Uterus (tissue), 2 donors: ENCODE results near the gene RNF186.

ENCODE experiments used
- POLR2A ChIP-seq, 2 donors: fragments of 450-650 bp; IDR thresholded peaks; one replicate each; pipeline ENCODE4 v1.6.1; 2016; ENCODE audit warnings: antibody characterized with exemption in 2 of 2, mild to moderate bottlenecking in 1 of 2, moderate library complexity in 1 of 2
- TF ChIP-seq, protein P1 (sequence below), 4 experiments: fragments of 200-600 bp in 2 of 4; fragments of 450-650 bp in 2 of 4; sonication (generic) in 2 of 4; IDR thresholded peaks; one replicate each; pipeline ENCODE4 v1.5.1; 2016 to 2019; ENCODE audit warnings: antibody characterized with exemption in 4 of 4, mild to moderate bottlenecking in 2 of 4, moderate library complexity in 1 of 4

- TF ChIP-seq, protein P1, sequence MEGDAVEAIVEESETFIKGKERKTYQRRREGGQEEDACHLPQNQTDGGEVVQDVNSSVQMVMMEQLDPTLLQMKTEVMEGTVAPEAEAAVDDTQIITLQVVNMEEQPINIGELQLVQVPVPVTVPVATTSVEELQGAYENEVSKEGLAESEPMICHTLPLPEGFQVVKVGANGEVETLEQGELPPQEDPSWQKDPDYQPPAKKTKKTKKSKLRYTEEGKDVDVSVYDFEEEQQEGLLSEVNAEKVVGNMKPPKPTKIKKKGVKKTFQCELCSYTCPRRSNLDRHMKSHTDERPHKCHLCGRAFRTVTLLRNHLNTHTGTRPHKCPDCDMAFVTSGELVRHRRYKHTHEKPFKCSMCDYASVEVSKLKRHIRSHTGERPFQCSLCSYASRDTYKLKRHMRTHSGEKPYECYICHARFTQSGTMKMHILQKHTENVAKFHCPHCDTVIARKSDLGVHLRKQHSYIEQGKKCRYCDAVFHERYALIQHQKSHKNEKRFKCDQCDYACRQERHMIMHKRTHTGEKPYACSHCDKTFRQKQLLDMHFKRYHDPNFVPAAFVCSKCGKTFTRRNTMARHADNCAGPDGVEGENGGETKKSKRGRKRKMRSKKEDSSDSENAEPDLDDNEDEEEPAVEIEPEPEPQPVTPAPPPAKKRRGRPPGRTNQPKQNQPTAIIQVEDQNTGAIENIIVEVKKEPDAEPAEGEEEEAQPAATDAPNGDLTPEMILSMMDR (IDR thresholded peaks at IDR 0.05) = no peak
- TF ChIP-seq POLR2A (IDR thresholded peaks at IDR 0.05) = no peak
Observed at GRCh38 chr1:19765623-19766022, 49.5 kb downstream of the RNF186 start.
